Nucleus accumbens (tissue), 56 donors: ENCODE measurements around the gene CHMP5.

Experiments used
- DNase-seq, 56 donors: peaks; one replicate each; lab custom pipeline; 2025; lab: John Stamatoyannopoulos, UW

Gene CHMP5

DNA sequence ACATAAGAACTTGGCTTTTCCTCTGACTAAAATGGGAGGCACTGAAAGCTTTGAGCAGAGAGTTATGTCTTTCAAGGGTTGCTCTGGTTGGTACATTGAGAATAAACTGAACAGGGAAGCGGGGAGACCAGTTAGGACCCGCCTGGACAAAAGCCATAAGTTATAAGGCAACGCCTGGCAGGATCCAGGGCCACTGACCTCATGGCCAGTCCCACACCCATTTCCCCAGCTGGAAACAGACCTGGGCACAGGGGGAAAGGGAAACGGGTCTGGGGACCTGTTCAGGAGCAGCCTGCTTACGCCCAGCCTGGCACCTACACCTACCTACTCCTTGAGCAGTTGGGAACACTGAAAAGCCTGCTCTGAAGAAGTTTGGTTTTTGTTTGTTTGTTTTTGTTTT lies 23.6 kb upstream of the CHMP5 start:
- DNase-seq: no peak

DNA sequence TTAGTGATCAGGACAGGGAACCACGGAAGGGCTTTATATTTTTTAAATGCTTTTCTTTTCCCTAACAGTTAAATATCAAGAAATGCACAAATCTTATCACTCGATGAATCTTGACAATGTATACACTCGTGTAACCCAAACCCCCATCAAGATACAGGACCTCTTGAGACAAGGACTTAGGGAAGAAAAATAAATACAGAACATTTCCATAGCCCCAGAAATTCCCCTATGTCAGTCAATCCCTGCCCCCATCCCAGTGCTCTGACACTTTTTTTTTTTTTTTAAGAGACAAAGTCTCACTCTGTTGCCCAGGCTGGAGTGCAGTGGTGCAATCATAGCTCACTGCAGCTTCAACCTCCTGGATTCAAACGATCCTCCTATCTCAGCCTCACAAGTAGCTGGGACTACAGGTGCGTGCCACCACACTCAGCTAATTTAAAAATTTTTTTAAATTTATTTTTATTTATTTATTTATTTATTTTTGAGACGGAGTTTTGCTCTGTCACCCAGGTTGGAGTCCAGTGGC lies 22.2 kb upstream of the CHMP5 start:
- DNase-seq: no peak

DNA sequence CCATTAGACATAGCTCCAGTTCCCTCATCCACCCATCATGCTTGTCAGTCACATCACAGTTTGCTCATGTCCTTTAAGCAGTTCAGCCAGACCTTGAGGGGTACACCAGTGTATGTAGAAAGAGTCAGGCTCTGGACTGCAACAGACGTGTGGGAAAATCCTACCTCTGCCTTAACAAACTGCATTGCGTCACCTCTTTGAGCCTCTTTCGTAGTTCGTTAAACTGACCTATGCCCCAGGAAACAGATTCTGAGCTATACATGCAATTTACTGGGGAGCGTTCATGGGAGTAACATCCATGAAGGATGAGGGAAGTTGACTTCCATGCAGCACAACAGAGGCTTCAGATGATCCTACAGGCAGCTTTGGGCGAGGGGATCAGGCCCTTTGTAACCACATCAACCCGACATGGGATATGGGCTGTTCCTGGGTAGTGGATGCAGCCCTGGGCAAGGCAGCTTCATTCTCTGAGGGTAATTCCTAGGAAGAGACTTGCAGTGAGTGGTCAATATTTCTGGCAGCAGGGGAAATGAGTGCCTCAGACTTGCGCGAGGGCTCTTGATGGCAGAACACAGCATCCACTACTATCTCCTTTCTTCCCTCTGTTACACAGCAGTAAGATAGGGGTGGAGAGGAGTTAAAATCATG lies 20.6 kb upstream of the CHMP5 start:
- no peak for DNase-seq

DNA sequence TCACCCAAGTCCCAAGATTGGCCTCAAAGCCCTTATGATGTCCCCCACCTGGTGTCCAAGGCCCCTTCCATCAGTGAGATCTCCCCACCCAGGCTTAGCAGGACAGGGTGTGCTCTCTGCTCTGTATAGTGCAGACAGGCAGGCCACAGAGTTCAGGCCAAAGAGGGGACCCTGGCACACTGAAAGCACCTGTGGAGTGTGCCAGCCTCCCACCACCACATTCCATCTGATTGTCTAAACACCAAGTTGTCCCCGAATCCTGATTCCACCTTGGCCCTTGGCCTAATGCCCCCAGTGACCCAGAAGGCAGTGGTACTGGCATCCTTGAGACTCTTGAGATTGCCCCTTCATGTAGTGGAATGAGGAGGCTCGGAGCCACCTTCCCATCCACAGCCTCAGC lies 19.5 kb upstream of the CHMP5 start:
- no peak for DNase-seq

DNA sequence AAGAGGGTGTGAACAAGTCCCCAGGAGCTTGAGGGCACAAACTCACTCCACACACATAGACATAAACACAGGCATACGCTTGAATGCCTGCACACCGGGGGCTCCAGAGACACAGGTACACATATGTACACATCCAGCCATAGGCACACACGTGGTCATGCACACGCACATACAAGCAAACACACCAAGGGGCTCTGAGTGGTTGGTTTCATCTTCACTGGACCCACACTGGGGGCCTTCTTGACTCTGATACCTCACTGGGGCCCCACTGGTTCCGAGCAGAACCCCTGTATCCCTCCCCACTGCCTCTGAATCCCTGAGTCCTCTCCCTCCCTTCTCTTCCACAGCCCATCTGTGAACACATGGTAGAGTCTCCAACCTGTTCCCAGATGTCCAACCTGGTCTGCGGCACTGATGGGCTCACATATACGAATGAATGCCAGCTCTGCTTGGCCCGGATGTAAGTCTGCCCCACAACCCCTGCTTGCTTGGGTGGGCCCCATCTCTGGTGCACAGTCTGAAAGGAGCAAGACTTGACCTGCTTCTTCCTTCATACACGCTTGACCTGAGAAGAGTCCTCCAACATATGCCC lies 18.5 kb upstream of the CHMP5 start:
- no peak for DNase-seq

DNA sequence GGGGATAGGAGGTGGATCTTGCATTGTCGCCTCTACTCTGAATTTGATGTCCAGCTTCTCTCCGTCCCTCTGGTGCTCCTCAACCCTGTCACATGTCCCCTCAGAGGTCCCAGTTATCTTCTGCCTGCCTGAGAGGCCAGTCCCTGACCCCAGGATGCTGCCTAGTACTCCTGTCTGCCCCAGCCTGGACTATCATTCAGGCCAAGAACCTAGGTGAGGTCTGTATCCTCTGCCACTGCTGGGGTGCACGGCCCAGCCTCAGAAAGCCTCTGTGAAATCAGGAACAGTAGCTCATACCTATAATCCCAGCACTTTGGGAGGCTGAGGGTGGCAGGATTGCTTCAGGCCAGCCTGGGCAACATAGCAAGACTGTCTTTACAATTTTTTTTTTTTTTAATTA lies 16.2 kb upstream of the CHMP5 start:
- DNase-seq: no peak

DNA sequence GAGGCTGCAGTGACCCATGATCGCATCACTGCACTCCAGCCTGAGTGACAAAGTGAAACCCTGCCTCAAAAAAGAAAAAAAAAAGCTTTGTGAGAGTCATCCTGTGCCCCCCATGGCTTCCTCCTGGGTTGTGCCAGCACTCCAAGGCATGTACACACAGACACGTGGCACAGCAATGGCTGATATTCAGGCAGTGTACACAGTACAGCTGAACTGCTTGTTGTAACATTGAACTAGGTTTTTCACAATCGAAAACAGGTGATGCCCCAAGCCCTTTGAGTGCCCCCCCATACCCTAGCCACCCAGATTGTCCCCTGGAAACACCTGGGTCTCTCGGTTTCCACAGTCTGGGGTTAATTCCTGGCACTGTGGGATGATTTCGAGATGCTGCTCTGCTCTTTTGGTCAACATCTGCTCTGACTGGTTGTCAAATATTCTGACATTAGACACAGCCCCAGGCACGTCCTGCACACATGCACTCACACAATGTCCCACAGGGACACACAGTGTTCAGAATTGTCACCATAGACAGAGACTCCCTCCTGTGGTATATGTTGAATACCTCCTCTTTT lies 15.7 kb upstream of the CHMP5 start:
- DNase-seq: no peak

DNA sequence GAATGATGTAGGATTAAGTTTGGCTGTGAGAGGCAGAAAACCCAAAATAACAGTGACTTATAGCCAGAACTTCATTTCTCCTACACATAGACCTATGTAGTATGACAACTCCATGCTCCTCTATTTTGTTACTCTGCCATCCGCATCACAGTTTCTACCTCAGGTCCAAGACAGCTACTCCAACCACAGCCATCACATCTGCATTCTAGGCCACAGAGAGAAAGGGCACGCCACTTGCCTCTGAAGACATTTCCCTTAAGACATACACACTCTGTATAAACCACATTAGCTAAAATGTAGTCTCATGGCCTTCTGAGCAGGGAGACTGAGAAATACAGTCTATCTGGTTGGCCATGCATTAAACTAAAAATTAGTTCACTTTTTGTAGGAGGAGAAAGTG lies 14.9 kb upstream of the CHMP5 start:
- DNase-seq: no peak

DNA sequence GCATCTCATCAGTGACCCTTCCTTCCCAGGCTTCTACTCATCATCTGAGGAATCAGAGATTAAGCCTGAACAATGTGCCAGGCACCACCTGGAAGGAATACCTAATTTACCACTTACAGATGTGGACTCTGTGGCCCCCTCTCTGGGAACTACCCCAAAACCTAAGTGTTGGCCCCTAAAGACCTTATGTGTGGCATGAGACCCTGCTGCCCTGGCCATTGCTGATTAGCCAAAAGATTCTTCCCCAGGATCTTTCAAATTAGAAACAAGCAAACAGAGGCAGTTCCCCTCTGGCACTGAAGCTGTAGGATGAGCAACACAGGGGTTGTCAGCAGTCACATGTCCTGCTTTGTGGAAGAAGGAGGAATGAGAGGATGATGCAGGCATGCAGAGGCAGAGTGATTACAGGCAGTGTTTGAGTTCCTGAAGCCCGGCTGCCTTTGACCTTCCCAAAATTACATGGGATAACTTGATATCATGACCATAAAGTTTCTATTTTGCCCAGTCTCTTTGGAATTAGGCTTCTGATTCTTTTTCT lies 14.3 kb upstream of the CHMP5 start:
- peak in 6 of 56 donors; percentile 2 to 26 (median 4) for DNase-seq

DNA sequence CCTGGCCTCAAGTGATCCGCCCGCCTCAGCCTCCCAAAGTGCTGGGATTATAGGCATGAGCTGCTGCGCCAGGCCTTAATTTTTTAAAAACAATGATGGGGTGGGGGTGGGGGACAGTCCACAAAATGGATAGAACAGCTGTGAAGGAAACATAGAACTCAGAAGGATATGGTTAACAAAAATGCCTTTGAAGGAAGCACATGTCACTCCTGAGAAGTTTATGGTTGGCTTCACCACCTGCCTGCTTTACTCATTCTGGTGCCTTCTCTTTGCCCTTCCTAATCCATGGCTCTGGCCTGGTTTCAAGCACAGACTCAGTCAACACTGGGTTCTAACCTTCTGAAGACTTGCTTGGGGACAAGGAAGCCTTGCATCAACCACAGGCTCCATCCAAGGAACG lies 10.6 kb upstream of the CHMP5 start:
- no peak for DNase-seq

DNA sequence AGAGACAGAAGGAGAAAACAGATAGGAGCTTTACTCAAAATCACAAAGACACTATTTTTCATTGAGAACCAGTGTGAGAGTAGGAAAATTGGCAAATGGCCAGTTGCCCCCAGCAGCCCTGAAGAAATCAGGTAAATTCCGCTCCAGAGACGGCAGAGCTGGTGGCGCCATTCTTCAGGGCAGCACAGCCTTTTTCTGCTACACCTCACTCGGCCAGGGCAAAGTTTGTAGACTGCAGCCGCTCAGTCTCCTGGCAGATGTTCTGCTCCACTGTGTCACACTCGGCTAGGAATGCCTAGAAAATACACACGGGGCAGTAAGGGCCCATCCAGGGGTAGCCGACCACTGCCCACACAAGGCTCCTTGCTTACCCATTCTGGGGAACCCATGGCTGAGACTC lies 9.8 kb upstream of the CHMP5 start:
- no peak for DNase-seq

DNA sequence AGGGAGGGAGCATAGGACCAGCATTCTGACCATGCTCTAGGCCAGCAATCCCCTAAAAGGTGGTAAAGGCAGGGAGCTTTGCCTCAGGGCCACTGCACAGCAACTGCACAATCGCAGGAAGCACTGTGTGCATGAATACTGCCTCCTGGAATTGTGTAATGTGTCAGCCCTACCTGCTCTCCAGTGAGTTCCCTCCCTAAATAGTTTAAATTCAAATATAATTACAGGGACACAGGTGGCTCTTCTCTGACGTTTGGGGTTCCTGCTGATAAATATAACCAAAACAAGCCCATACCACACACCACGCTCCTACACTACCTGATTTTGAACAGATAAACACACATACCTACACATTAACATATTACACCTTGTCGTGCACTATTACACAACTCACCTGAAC lies 9.4 kb upstream of the CHMP5 start:
- no peak for DNase-seq

DNA sequence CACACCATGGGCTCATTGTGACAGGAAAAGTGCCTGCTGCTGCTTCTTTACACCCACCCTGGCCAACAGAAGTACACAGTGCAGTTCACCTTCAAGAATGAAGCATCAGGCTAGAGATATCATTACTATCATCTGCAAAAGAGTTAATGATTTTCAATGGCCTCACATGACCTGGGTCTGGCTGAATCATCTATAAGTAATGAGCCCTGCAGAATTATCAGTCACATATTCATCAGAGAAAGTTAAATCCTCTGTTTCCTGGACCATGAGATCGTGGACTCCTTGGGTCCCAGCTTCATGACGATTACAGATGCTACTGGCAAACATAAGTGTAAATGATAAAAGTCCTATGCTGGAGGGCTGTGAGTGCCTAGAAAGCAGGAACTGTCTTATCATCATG lies 8.6 kb upstream of the CHMP5 start:
- no peak for DNase-seq

DNA sequence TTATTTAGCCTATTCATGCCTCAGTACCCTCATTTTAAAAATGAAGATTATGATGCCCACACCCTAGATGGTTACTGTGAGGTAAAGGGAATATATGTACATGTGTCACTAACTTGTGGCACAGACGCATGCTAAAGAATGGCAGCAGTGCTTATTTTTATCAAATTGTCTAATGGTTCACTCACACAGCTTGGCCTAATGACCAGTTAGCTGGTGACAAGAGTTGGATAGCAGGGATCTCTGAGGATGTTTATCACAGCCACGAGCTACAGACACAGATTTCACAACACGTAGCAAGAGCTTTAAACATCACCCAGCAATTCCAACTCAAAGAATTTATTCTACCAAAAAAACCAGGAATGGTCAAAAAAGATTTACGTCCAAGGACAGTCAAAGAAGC lies 7.6 kb upstream of the CHMP5 start:
- DNase-seq: no peak

DNA sequence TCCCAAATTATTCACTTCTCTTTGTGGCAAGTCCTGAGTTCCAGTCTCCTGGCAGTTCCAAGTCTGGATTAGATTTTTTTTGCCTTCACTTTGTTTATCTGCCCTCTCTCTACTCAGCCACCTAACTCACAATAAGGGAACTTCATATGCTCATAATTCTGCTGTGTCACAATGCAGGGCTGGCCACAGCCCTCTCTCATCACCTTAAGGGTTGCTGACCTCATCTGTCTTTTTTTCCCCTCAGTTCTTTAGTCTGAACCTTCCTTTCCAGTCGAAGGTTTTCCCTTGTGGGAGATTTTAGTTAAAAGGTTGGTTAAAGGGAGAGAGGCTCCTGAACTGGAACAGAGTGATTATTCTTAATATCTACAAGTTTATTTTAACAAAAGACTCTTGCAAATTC lies 4.5 kb upstream of the CHMP5 start:
- no peak for DNase-seq

DNA sequence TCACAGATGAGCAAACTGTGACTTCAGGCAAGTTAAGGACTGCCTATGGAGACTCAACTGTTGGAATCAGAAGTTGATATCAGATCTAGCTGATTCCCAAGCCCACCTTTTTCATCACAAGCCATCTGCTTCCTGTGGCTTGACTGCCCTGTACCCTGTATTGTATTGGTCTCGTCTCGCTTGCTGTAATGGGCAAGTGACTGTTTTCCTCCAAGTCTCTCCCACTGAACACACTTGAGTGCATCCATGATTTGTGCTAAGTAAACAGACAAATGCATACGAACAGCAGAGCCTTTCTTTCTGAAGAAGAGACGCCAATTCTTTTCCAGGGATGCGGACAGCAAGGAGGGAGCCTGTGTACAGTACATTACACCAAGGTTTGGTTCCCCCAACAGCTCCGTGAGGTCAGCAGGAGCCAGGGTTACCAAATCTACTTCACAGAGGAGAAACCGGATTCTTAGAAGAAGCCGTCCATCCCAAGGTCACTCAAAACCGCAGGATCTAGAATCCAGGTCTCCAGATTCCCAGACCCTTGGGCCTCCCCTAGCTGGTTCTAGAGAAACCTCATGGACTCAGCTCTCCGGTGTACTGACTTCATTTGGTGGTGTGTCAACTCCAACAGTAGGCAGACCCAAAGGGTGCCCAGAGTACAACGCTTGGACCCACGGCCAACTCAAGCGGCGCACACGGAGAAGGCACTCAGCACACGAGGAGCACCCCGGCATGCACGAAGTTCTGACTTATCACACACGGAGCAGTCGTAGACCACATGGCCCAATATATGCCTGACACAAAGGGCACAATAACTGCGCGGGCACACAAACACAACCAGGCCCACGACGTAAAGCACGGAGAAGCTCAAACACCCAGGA lies 1.5 kb upstream of the CHMP5 start:
- DNase-seq: peak in 12 of 56 donors; percentile 20 to 50 (median 36)

DNA sequence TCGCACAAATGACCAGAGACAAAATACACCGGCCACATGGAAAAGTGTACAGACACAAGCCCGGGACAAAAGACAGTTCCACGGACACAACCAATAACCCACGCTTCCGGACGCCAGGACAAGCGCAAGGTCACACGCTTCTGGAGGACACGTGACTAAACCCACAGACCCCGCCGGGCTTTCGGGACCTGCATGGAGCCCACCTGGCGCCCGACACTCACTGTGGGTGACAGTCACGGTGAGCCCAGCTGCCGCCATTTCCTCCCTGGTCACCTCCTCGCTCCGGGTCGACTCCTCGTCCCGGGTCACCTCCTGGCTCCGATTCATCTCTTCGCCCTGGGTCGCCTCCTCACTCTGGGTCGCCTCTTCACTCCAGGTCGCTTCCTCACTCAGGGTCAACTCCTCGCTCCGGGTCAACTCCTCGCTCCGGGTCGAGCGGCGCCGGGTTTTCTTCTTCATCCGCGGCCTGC lies 811 bp upstream of the CHMP5 start:
- DNase-seq: peak in 35 of 56 donors; percentile 9 to 71 (median 54)

DNA sequence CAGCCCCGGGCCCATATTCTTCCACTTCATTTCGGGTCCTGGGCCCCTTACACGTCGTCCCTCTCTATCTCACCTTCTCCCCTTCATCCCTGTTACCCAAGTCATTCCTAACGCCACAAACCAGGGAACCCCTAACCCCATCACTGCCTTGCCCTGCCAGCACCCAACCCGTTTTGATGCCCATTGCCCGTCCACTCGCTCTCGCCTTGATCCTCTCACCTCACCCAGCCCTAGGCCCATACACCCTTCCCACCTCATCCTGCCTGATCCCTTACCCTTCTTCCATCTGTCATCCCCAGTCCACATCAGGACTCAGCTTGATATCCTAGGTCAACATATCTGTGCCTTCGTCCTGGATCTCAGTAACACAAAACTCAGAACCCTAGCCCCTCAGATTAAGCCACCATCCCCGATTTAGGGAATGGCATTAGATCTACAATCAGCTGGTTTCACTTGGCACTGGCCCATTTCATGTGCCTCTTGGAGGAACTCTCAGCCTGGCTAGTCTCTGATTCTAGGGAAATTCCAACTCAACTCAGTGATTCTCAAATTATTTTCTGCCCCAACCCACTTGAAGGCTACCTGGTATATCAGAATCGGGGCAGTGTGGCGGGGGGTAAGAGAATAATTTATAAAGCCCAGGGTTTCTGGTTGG lies 489 bp downstream of the CHMP5 start:
- no peak for DNase-seq

DNA sequence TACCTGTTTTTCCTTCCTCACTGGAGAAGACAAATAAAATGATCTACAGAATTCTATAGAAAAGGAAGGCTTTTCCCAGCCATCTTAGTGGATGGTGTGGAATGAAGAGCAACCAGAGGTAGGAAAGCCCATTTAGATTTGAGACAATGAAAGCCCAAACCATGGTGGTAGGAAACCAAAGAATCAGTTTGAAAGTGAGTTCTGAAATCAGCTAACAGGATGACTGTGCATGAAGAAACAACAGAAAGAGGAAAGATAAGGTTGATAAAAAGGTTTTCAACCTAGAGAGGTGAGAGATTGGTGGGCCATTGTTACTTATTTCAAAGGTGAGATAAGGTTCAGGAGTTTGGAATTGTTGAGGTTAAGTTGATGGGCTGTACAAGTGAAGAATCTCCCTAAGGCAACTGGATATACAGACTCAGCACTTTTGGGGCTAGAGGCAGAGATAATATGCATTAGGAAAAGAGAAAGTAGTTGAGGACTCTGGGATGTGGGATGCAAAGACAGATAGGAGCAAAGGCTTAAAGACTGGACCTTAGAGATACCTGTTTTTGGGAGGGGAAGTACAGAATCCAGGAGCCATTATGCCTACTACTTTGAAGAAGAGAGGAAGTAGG lies 2.4 kb downstream of the CHMP5 start:
- no peak for DNase-seq

DNA sequence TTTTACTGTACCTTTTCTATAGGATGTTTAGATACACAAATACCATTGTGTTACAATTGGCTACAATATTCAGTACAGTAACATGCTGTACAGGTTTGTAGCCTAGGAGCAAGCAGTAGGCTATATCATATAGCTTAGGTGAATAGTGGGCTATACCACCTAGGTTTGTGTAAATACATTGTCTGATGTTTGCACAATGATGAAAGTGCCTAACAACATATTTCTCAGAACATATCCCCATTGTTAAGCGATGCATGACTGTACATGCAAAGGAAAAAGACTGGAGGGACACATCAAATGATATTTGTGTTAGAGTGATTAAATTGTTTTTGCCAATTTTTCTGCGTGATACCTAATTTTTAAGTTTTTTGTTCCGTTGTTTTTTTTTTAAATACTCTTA lies 5.3 kb downstream of the CHMP5 start:
- no peak for DNase-seq
